ENCODE results near the gene CADPS.
A peak's percentile ranks its signal among the peaks of the same experiment; 100 is the strongest.
"Not testable (repeated sequence)": the region's sequence is repeated elsewhere in the genome, so short reads cannot be mapped to it uniquely, and the experiment has no call there.

Gene CADPS

GRCh38 chr3:62592408-62592807 is 282.8 kb downstream of the CADPS start:
- no peak for DNase-seq (ENCODE audit: low spot score)

- DNase-seq (ENCODE audit: low spot score): no peak
Observed at GRCh38 chr3:62589078-62589477, 286.1 kb downstream of the CADPS start.

- DNase-seq (ENCODE audit: low spot score): no peak
Observed at GRCh38 chr3:62587579-62588031, 287.6 kb downstream of the CADPS start.

- DNase-seq (ENCODE audit: low spot score): no peak
Observed at GRCh38 chr3:62587169-62587568, 288.0 kb downstream of the CADPS start.

- DNase-seq (ENCODE audit: low spot score): no peak
Observed at GRCh38 chr3:62586356-62586755, 288.9 kb downstream of the CADPS start.

- DNase-seq (ENCODE audit: low spot score): no peak
Observed at GRCh38 chr3:62585861-62586260, 289.4 kb downstream of the CADPS start.

GRCh38 chr3:62584636-62585035 is 290.6 kb downstream of the CADPS start:
- no peak for DNase-seq (ENCODE audit: low spot score)

GRCh38 chr3:62582495-62583172 is 292.6 kb downstream of the CADPS start:
- DNase-seq (ENCODE audit: low spot score): no peak

- DNase-seq (ENCODE audit: low spot score): not testable (repeated sequence)
Observed at GRCh38 chr3:62580485-62580884, 294.7 kb downstream of the CADPS start.

- no peak for DNase-seq (ENCODE audit: low spot score)
Observed at GRCh38 chr3:62577153-62577552, 298.1 kb downstream of the CADPS start.

- DNase-seq (ENCODE audit: low spot score): no peak
Observed at GRCh38 chr3:62574266-62574898, 300.8 kb downstream of the CADPS start.

GRCh38 chr3:62571916-62572315 is 303.3 kb downstream of the CADPS start:
- DNase-seq (ENCODE audit: low spot score): no peak

GRCh38 chr3:62570888-62571287 is 304.3 kb downstream of the CADPS start:
- no peak for DNase-seq (ENCODE audit: low spot score)

GRCh38 chr3:62569609-62570008 is 305.6 kb downstream of the CADPS start:
- DNase-seq (ENCODE audit: low spot score): no peak

GRCh38 chr3:62567097-62568021 is 307.9 kb downstream of the CADPS start:
- DNase-seq (ENCODE audit: low spot score): no peak

- no peak for DNase-seq (ENCODE audit: low spot score)
Observed at GRCh38 chr3:62566022-62566557, 309.1 kb downstream of the CADPS start.

- no peak for DNase-seq (ENCODE audit: low spot score)
Observed at GRCh38 chr3:62562596-62562995, 312.6 kb downstream of the CADPS start.

- peak; percentile 65 for DNase-seq (ENCODE audit: low spot score)
Observed at GRCh38 chr3:62562017-62562416, 313.2 kb downstream of the CADPS start.

- DNase-seq (ENCODE audit: low spot score): peak; percentile 16
Observed at GRCh38 chr3:62559831-62560445, 315.3 kb downstream of the CADPS start.

GRCh38 chr3:62558549-62559112 is 316.6 kb downstream of the CADPS start:
- peak; percentile 3 for DNase-seq (ENCODE audit: low spot score)

- no peak for DNase-seq (ENCODE audit: low spot score)
Observed at GRCh38 chr3:62557983-62558382, 317.2 kb downstream of the CADPS start.

GRCh38 chr3:62557450-62557849 is 317.8 kb downstream of the CADPS start:
- no peak for DNase-seq (ENCODE audit: low spot score)

Data from kidney capillary endothelial cell (primary cell).